GM19397 (cell line): ENCODE measurements around the gene TCF25.

ENCODE experiments used
- ATAC-seq: cut with Tn5 transposase; IDR thresholded peaks from one replicate; pipeline ENCODE4 v1.9.1; 2021; ENCODE audit warnings: mild to moderate bottlenecking, moderate library complexity; ENCODE audit not compliant: unreplicated experiment

TCF25 gene

DNA sequence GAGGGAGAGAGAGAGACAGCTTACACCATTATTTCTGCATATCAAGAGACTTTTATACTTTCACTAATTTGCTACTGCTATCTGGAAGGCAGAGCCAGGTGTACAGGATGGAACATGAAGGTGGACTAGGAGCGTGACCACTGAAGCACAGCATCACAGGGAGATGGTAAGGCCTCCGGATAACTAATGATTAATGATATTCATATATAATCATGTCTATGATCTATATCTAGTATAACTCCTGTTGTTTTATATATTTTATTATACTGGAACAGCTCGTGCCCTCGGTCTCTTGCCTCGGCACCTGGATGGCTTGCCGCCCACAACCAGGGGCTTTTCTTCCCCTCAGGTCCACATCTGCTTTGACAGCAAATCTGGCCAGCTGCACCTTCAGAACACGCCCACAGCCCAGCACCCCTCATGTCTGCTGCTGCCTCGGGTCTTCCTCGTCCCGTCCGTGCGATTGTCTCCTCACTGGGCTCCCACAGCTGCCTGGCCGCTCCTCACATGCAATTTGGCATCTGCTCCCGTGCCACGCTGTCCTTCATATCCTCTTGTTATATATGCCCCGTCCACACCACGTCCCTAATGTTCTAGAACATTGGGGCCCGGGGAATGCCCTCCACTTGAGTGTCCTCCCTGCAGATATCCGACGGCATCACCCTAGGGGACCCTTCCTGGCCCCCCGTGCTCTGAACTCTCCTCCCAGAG lies 64.9 kb downstream of the TCF25 start:
- no peak for ATAC-seq

DNA sequence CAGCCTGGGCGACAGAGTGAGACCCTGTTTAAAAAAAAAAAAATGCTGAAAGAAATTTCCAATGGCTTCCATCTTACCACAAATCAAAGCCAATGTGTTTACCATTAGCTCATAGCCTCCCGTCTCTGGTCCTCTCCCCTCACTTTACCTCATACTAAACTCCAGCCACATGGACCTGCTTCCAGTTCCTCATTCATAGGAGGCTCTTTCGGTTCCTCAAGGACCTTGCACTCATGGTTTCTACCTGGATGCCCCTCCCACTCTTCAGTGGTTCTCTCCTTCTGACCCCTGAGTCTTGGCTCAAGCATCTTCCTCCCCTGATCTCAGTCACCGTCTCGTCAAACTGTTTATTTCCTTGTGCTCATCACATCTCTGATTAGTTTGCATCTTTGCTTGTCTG lies 71.4 kb downstream of the TCF25 start:
- no peak for ATAC-seq

DNA sequence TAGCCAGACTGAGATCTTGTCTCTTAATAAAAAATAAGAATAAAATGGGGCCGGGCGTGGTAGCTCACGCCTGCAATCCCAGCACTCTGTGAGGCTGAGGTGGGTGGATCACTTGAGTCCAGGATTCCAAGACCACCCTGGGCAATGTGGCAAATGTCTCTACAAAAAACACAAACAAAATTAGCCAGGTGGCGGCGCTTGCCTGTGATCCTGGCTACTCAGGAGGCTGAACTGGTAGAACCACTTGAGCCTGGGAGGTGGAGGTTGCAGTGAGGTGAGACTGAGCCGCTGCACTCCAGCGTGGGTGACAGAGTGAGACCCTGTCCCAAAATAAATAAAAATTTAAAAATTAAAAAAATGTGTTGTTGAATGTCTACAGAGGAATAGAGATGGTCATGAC lies 72.3 kb downstream of the TCF25 start:
- ATAC-seq = no peak

DNA sequence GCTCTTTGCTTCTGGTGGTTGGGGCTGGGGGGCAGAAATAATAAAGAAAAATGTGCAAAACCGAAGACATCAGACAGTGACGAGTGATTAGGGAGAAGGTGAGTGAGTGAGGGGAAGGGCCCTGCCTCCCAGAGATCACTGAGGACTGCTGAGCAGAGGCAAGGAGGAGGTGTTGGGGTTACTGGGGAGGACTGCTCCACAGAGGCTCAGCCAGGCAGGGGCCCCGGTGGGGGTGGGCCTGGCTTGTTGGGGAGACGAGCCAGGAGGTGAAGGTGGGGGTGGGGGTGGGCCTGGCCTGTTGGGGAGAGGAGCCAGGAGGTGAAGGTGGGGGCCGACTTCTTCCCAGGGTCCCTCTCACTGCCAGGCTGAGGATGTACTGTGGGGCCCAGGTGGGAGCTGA lies 73.1 kb downstream of the TCF25 start:
- no peak for ATAC-seq

DNA sequence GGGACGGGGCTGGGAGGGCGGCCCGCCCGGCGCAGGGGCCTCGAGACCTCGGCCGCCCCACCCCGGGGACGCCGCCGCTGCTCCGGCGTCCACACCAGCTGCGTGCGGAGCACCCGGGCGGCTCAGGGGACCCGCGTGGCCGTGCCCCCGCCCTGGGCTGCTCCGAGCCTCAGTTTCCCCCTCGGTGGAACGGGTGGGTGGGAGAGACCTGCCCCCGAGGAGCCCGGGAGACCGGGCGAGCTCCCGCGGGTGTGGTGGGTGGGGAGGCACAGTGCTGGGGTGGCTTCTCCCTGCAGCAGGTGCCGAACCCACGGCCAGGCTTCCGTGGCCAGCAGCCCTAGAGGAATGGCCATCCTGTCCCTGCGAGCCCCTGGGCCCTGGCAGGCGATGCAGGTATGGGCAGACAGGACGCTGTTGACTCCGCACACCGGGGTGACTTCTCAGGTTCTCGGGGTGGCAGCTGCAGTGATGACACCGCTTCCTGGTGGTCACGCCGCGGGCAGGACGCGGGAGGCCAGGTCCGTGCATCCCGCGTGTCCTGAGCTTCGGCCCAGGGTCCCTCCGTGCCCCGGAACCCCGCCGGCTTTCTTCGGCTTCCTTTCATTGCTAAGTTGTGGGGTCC lies 75.8 kb downstream of the TCF25 start:
- ATAC-seq = no peak

DNA sequence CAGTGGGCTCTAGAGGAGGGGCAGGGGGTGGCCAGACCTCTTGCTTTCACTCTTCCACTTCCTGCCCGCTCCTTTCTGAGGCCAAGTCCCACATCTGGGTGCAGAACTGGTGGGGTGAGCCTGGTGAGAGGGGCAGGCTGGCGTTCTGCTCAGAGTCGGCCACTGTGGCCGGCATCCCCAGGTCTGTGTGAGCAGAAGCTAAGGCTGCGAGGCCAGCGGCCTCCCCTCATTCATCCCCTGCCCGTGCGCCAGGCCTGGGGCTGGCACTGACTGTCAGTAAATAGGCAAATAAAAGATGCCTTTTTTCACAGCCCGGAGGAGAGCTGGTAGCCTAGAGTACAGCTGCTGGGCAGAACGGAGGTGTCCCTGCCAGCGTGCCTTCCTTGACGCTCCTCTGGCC lies 76.4 kb downstream of the TCF25 start:
- ATAC-seq = no peak

DNA sequence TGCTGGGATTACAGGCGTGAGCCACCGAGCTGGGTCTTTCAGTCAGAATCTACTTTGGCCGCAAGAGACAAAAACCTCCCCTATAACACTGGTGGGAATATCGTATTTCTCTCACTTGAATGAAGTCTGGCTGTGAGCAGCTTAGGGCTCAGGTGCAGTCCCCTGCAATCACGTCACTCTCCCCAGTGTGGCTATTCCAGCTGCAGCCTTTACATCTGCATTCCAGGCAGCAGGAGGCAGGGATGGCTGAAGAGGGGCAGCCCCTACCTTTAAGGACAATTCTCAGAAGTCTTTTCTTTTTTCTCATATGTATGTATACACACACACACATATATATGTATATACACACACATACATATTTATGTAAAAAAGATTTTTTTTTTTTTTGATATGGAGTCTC lies 78.1 kb downstream of the TCF25 start:
- ATAC-seq = no peak

DNA sequence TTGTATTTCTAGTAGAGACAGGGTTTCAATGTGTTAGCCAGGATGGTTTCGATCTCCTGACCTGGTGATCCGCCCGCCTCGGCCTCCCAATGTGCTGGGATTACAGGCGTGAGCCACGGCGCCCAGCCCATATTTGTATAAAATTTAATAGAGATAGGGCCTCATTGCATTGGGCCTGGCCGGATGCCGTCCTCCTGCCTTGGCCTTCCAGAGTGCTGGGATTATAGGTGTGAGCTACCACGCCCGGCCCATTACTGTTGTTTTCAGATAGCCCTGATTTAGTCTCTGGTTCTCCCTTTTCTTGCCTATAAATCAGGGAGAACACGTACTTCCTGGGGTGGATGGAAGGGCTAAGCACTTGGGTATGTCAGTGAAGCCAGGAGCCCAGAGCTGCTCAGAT lies 78.7 kb downstream of the TCF25 start:
- no peak for ATAC-seq

DNA sequence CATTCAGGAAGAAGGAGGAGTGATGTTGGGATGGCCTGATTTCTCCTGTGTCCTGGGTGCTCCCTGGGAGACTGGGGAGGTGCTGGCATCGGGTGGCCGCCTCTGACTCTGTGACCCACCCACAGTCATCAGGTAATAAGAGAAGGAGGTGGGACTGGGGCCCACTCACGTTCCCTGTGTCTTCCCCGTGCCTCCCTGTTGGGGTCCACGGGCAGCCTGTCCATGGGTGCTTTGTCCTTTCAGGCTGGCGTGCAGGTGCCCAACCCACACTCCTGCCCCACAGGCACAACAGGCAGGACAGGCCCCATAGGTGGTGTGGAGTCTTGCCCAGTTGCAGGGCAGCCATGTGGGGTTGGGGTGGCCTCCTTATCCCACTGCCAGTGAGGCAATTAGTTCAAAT lies 79.2 kb downstream of the TCF25 start:
- no peak for ATAC-seq

DNA sequence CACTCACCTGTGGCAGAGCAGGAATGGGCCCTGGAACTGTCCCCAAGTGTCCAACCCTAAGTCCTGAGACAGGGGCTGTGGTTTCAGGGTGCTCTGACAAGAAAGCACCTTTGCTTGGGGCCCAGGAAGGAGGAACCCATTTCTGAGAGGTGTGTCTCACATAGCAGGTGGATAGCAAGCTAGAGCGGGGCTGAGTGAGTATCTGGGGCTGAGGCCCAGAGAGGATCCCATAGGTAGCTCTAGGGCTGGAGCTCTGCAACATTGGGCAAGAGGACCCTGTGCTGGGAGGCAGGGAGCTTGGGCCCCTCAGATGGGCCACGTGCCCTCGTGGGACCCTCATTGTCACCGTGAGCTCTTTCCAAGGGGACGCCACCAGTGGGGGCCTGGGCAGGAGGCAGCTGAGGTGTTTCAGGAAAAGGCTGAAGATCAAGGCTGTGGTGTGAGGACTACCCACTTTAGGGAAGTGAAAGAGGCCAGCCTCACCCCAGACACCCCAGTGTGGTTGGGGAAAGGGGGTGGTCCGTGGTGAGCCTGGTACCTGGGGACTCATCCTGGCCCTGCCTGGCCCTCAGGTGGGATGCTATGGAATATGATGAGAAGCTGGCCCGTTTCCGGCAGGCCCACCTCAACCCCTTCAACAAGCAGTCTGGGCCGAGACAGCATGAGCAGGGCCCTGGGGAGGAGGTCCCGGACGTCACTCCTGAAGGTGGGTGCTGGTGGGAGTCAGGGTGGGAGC lies 80.4 kb downstream of the TCF25 start:
- no peak for ATAC-seq

DNA sequence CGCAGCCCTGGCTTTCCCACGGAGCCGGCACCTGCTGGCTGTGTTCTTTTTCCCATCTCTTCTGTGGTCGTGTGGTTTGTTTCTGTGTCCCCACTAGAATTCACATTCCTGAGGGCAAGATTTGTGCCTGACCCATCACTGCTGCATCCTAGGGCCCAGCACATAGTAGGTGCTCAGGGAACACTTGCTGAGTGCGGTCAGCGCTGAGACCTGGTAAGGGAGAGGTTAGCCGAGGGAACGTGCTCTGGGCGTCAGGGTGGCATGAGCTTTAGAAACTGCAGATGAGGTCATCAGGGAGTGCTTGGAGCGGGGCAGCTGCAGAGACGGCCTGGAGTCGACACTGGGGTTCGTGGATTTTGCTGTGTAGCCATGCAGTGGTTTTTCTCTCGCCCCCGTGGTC lies 81.1 kb downstream of the TCF25 start:
- ATAC-seq = no peak

DNA sequence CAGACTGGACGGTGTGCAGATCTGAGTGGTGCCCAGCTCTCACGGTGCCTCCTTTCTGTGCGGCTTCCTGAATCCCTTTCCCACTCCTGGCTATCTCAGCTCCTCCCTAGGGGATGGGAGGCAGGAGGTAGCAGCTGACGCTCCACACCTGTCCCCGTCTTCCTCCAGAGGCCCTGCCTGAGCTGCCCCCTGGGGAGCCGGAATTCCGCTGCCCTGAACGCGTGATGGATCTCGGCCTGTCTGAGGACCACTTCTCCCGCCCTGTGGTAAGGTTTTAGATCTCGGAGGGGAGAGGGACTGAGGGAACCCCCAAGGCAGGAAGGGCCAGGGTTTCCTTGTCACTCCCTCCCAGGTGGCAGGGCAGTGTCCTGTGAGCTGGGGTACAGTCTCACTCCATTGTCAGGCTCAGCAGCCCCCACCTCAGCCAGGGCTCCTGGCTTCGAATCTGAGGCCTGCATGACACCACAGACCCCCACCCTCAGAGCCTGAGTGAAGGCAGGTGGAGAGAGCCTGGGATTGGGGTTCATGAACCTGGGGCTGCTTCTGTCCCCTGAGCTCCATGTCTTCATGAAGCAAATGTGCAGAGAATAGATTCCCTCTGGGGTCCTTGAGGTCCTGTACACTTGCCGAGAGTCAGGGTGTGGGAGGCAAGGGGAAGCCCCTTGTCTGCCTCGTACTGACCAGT lies 81.8 kb downstream of the TCF25 start:
- no peak for ATAC-seq

DNA sequence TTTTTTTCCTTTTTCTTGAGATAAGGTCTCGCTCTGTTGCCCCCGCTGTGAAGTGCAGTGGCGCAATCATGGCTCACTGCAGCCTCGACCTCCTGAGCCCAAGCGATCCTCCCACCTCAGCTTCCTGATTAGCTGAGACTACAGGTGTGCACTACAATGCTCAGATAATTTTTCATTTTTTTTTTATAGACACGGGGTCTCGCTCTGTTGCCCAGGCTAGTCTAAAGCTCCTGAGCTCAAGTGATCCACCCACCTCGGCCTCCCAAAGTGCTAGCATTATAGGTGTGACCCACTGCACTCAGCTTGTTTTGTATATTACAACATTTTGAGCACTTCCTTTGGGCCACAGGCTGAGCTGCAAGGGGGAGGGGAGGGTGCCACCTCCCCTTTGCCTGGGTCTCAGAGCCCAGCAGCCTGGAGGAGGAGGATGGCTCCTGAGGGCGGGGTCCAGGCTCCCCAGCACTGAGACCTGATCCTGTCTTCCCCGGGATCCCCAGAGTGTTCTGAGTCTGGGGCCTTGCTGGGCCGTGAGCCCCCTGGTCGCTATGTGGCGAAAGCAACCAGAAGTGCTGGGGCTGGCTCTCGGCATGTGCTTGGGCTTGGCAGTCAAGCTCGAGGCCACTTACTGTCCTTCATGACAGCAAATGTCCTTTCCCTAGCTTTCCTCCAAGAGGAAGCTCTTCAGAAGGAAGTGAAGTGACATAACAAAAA lies 83.3 kb downstream of the TCF25 start:
- no peak for ATAC-seq

DNA sequence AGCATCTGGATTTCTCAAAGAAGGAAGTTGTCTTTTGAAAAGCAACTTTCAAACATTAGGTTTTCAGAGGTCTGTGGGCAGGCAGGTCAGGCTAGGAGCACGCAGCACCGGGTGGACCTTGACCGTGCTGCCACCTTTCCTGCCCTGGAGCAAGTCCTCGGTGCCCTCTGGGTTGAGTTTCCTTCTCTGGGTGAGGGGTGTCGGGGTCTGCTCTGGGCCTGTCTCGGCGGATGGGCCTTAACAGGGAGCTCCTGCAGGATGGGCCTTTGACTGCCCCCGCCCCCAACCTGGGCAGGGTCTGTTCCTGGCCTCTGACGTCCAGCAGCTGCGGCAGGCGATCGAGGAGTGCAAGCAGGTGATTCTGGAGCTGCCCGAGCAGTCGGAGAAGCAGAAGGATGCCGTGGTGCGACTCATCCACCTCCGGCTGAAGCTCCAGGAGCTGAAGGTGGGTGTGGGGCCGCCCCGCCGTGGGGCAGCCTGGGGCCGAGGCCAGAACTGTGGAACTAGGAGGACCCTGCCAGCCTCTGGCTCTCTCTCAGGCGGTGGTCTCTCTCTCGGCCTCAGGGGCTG lies 83.9 kb downstream of the TCF25 start:
- no peak for ATAC-seq

DNA sequence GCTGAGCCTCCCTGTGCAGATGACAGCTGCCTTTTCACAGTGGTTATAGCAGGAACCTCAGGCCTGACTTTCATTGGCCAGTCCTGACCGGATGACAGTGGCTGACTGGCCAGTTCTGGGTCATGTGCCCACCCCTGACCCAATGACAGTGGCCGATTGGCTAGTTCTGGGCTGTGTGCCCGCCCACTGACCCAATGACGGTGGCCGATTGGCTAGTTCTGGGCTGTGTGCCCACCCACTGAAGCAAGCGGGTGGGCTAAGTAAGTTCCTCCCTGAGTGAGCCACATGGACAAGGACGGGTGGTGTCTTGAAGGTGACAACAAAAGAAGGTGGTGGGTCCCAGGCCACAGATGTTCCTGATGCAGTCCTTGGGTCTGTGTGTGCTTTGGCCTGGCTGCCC lies 84.7 kb downstream of the TCF25 start:
- no peak for ATAC-seq

DNA sequence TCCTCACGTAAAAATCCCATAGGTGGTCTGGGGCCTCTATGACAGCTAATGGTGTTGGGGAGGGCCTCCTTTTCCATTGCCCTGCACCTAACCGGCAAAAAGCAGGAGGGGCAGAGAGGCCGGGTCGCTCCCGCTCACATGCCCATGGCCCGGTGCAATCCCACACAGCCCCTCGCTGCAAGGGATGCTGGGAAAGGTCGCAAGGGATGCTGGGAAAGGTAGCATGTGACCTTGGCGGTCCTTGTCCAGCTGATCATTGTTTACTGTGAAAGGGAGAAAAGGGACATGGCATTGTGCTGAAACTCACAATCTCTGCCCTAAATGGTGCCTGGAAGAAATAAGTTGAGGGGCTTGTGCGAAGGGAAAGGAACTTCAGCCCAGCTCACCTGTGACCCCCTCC lies 85.2 kb downstream of the TCF25 start:
- ATAC-seq = no peak

DNA sequence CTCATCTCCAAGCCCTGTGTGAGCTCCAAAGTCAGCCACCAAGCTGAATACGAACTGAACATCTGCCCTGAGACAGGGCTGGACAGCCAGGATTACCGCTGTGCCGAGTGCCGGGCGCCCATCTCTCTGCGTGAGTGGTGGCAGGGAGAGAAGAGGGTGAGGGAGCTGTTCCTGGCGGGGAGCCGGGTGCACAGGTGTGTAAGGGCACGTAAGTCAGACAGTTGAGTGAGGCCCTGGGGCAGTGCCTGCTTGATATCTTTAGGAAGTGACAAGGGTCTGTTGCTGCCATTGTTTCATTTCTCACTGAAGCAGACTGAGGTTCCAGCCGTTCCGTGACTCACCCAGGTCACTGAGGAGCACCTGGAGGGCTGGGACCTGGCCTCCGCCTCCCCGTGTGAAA lies 87.6 kb downstream of the TCF25 start:
- no peak for ATAC-seq
